ENCODE results near the gene MROH7.
"Not testable (repeated sequence)": the region's sequence is repeated elsewhere in the genome, so short reads cannot be mapped to it uniquely, and the experiment has no call there.

MROH7 gene

DNA sequence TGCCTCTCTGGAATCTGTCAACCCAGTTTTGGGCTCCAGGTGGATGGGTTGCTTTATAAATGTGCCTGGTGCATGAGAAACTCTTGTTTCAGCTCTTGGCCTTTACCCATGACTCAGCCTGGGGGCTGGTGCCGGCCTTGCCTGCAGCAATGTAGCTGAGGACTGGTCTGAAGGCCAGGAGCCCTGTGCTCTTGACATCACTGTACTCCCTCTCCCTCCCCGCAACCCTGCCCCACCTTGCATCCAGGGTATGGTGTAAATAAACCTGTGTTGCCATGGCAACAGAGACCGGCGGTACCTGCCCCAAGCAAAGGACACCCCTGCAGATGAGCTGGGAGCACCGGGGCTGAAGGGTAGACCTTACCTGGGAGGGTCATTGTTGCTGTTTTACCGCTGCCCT, 31.5 kb upstream of the MROH7 start:
- DNase-seq (ENCODE audit: low read depth) = no peak

GRCh38 chr1:54610601-54611580, 30.7 kb upstream of the MROH7 start:
- DNase-seq (ENCODE audit: low read depth) = no peak

- no peak for DNase-seq (ENCODE audit: low read depth)
Observed at GRCh38 chr1:54611621-54612020, 30.0 kb upstream of the MROH7 start.

DNA sequence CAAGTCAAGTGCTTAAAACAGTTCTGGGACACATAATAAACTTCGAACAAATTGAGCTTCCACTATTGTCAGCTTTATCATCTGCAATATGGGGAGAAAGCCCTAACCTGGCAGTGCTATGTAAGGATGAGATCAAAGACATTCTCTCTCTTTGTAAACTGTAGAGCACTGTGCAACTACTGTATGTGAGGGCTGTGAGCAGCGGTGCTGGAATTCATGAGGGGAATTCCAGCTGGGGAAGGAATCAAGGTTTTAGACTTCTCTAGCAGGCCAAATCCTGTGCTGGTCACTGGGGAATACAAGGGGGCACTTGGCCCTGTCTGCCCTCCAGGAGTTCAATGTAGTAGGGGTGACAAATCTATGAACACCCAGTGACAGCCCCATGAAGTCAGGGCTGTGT, 27.6 kb upstream of the MROH7 start:
- DNase-seq (ENCODE audit: low read depth) = no peak

GRCh38 chr1:54614563-54614962, 27.0 kb upstream of the MROH7 start:
- no peak for DNase-seq (ENCODE audit: low read depth)

DNA sequence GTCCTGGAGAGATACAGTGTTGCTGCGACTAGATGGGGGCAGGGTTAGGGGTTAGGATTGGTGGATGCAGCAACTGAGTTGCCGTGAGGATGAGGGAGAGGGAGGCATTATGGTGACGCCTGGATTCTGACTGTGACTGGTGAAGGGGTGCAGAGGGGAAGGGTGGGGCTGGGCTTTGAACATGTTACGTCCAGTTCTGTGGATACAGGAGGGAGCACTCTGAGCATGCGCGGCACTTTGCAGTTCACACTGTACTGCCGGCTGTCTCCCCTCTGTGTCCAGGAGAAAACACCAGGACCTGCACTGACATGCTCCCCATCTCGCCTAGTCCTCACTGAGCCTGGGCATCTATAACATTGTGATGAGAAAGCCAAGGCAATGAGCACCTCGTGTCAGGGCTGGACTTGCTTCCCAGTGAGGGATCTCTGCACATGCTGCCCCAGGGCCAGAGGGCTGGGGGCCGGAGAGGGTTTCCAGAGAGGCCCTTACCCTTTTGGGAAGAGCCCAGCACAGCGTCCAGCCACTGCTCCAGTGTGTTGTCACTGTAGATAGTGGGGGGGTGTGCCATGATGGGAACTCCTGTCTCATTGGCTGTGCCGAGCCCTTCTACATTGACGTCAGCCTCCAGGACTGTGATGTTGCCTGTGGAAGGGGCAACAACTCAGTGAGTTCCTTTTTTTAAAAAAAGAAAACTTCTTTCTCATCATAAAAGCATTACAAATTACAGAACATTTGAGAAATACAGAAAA, 25.9 kb upstream of the MROH7 start:
- no peak for DNase-seq (ENCODE audit: low read depth)

GRCh38 chr1:54619749-54620148, 21.8 kb upstream of the MROH7 start:
- no peak for DNase-seq (ENCODE audit: low read depth)

DNA sequence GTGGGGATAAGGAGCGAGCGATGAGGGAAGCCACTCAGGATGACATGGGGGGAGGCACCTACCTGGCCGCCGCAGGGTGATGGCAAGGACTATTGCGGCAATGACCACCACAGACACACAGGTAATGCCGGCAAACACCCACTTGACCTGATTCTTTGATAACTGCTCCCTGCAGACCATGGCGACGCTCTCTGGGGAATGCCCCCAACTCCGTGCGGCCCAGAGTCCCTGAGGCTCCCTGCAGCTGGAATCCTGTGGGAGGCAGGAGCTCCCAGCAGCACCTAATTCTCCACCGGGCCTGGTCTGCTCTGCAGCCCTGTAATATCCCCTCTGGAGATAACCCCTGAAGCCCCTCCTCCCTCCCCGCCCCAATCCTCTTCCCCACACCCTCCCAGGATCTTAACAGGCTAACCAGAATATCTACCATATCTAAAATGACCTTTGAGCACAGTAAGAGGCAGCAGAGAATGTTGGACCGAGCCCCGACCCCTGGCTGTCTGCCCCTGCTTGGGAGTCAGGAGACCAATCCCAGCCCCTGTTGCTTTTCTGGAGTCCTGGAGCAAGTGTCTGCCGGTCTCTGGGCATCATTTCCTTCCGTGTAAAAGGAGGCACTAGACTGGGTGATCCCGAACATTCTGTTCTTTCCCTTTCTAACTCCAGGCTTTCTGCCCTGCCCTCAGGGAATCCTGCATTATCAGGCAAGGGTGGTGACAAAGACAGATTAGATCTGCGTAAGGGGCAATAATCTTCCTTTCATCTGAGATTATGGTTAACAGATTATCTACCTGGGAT, 18.2 kb upstream of the MROH7 start, which contains the start of gene FAM151A:
FAM151A (minus strand) TSS at position 310 of the 792 bp plus-strand sequence; CDS start at position 180, 130 bp downstream.
- DNase-seq (ENCODE audit: low read depth) = no peak

- DNase-seq (ENCODE audit: low read depth) = no peak
Observed at GRCh38 chr1:54624466-54625464, 16.8 kb upstream of the MROH7 start.

DNA sequence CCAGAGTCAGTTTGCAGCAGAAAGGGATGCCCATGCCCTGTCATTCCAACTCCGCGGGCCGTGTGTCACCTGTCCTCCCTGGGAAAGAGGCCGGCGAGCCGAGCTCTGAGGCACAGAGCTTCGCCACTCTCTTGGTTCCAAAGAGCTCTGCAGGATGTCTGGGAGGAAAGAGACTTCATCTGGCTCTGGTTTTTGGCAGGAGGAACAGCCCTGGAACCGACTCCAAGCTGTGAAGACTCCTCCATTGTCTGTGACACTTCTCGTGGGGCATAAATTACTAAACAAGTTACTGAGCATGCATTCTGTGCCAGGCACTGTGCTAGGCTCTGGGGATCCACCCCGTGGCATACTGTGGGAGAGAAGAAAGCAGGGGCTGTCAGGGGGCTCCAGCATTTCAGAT, 14.4 kb upstream of the MROH7 start:
- DNase-seq (ENCODE audit: low read depth) = no peak

DNA sequence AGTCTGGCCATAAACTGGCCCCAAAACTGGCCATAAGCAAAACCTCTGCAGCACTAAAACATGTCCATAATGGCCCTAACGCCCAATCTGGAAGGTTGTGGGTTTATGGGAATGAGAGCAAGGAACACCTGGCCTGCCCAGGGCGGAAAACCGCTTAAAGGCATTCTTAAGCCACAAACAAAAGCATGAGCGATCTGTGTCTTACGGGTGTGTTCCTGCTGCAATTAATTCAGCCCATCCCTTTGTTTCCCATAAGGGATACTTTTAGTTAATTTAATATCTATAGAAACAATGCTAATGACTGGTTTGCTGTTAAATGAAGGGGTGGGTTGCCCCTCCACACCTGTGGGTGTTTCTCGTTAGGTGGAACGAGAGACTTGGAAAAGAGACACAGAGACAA, 5.8 kb upstream of the MROH7 start:
- DNase-seq (ENCODE audit: low read depth) = not testable (repeated sequence)

- DNase-seq (ENCODE audit: low read depth) = not testable (repeated sequence)
Observed at GRCh38 chr1:54636461-54637446, 4.8 kb upstream of the MROH7 start.

DNA sequence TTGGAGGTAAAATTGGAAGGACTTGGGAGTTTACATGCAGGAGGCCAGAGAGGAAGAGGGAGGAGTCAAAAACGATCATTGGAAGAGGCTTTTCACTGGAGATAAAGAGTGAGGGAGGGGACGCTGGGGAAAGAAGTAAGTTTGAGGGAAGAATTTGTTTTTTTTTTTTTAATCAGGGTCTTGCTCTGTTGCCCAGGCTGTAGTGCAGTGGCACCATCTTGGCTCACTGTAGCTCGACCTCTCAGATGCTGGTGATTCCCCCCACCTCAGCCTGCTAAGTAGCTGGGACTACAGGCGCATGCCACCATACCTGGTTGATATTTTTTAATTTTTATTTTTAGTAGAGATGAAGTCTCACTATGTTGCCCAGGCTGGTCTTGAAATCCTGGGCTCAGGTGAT, 1.2 kb upstream of the MROH7 start:
- no peak for DNase-seq (ENCODE audit: low read depth)

DNA sequence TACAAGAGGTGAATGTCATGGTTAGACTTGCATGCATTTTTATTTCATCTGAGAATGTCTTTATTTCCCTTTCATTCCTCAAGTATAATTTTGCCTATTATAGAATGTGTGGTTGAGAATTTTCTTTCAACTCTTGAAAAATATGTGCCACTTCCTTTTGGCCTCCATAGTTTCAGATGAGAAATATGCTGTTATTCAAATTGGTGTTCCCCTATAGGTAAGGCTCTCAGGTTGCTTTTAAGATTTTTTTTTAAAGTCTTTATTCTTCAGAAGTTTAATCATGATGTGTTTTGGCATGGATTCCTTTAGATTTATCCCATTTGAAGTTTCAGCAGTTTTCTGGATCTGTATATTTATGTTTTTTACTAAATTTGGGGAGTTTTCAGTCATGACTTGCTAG, 2.1 kb downstream of the MROH7 start:
- no peak for DNase-seq (ENCODE audit: low read depth)

DNA sequence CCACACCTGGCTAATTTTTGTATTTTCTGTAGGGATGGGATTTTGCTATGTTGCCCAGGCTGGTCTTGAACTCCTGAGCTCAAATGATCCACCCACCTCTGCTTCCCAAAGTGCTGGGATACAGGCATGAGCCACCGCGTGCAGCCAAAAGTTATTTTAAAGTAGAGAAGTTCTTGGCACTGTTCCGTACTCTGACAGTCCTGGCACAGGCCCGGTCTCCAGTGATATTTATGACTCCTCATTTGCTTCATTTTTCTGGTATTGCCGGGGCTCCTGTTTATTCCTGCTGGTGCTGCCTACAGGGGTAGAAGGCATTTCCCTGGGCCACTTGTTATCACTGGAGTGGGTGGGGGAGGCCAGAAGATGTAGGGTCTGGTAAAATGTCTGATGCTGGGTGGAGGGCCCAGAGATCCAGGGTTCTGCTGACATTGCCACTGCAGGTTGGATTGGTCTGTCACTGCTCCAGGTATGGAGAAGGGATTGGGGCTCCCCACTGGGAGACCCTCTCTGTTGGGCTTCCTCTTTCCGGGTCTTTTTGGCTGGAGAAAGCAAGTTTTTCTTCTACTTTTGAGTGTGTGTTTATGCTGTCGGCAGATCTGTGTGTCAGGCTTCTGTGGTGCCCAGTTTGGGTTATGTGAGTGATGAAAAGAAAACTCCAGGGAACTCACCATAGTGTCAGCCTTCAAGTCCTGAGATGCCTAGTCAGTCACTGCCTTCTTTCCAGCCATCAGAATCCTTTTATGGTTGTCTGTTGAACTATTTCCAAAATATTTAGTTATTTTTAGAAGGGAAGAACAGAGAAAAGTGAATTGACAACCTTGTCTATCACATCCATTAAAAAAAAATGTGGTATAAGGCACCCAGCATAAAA, 4.5 kb downstream of the MROH7 start:
- DNase-seq (ENCODE audit: low read depth) = no peak

DNA sequence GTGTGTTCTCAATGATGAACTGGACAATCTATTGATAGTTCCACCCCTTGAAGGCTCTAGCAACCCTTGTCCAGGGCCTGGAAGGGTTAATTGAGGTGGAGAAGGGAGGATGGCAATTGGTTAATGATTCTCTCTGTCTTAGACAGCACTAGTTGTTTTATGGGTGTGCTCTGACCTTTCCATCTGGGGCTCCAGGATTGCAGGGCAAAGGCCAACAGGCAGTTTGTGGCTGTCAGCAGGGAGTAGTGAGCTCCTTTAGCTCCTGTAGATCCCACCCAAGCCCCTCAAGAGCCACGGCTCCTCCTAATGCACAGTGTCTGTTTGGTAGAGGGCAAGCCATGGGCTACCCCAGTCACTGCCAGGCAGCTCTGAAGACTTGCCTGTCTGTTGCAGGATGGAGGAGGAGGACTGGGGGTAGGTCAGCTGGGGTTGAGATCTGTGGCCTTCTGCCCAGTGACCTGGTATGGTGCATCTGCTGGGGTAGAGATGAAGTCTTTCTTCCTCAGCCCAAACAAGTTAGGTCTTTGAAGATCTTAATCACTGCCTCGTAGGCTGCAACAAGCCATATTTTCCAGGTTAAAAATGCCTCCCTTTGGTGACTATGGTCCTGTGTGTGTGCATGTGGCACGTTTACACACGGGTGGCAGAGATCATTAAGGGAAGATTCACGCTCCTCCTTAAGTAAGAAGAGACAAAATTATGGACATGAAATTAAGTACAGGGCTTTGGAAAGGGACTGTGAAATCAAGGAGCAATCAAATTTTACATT, 7.7 kb downstream of the MROH7 start:
- no peak for DNase-seq (ENCODE audit: low read depth)

DNA sequence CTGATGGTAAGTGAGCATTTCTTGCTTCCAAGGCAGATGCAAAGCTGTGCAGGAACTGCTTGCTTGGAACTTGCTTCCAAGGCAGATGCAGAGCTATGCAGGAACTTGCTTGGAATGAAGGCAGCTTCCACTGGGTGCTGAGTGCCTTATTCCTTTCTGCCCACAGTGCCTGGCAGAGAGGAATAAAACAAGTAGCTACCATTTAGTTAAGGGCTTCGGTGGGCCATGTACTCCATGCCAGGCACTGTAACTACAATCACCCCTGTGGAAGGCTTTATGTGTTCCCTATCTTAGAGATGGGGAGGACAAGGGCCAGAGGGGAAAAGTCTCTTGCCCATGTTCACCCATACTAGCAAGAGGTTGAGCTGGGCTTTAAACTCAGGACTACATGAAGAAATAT, 8.3 kb downstream of the MROH7 start:
- DNase-seq (ENCODE audit: low read depth) = no peak

GRCh38 chr1:54650417-54650816, 8.8 kb downstream of the MROH7 start:
- no peak for DNase-seq (ENCODE audit: low read depth)
